Fibroblast of villous mesenchyme (primary cell): Measurements from ENCODE around the gene SCP2. TPM values are rescaled to one million over a fixed set of nuclear protein-coding genes. Genes with fewer than 3 reads are reported as not detected.

ENCODE experiments used
- DNase-seq: peaks from one replicate; pipeline ENCODE4 v3.0.0-alpha.2; 2010; ENCODE audit warnings: low read depth
- H3K4me3 ChIP-seq: 2 replicates; pipeline ENCODE4 v1.5.1; 2011; ENCODE audit warnings: low read depth, mild to moderate bottlenecking, low read length
- CTCF ChIP-seq: IDR thresholded peaks from 2 replicates; pipeline ENCODE4 v1.5.1; 2012; ENCODE audit warnings: low read depth, mild to moderate bottlenecking, low read length; ENCODE audit not compliant: insufficient read depth
- total RNA-seq: library from RNA; depleted of rRNA; stranded (reverse); fragments of >200 nt; gene quantifications from 2 replicates; pipeline ENCODE4 v1.2.3, GENCODE V29; 2012

Gene SCP2
- total RNA-seq, 1 donor, result 170 TPM

- no peak for TF ChIP-seq CTCF
- no peak for DNase-seq
- H3K4me3 ChIP-seq, result no peak overlapping the region
Measured at GRCh38 chr1:52900402-52900801, 26.7 kb upstream of the SCP2 start.

GRCh38 chr1:52901384-52901783 lies 25.7 kb upstream of the SCP2 start:
- DNase-seq, result no peak
- no peak for TF ChIP-seq CTCF
- H3K4me3 ChIP-seq, result no peak overlapping the region

GRCh38 chr1:52904208-52904926 lies 22.7 kb upstream of the SCP2 start:
- DNase-seq, result no peak
- no peak overlapping the region for H3K4me3 ChIP-seq
- no peak for TF ChIP-seq CTCF

- H3K4me3 ChIP-seq, result no peak overlapping the region
- peak; percentile 42 for DNase-seq
- peak; percentile 49 for TF ChIP-seq CTCF
Measured at GRCh38 chr1:52904927-52905698, 22.0 kb upstream of the SCP2 start.

- no peak for TF ChIP-seq CTCF
- DNase-seq, result no peak
- no peak overlapping the region for H3K4me3 ChIP-seq
Measured at GRCh38 chr1:52906135-52906603, 20.9 kb upstream of the SCP2 start.

- no peak for TF ChIP-seq CTCF
- no peak overlapping the region for H3K4me3 ChIP-seq
- peak; percentile 32 for DNase-seq
Measured at GRCh38 chr1:52907068-52907811, 19.8 kb upstream of the SCP2 start.
